ENCODE results near the gene EGR2.

DNA sequence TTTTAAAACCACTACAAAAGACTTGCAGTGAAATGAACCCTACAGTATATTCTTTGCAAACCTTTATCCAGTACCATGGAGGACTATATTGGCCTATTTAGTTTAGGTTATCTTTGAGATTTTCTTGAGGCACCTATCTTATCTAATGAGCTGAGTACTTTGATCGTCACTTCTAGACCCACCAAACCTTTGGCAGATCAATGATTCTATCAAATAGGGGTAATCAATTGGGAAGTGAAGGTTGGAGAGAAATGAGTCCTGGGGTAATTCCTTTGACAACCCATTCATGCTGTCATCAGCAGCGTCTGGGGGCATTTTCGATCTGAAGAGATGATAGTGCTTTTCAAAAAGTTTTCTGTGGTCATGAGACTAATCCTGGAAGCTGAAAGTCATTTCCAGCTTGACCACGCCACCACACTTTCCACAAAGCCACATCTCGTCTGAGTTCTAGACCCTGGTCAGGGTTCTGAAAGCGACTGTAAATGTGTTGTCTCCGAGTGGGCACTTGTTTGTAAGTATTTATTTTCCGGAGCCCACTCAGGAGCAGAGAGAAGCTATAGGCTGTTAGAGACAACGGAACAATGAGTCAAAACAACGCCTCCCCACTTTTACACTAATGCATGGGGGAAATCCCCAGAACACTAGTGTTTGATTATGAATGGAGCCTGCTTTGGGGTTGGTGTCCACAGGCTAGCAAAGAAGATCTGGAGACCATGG is 4.8 kb downstream of the EGR2 start:
- TF ChIP-seq, protein P1, sequence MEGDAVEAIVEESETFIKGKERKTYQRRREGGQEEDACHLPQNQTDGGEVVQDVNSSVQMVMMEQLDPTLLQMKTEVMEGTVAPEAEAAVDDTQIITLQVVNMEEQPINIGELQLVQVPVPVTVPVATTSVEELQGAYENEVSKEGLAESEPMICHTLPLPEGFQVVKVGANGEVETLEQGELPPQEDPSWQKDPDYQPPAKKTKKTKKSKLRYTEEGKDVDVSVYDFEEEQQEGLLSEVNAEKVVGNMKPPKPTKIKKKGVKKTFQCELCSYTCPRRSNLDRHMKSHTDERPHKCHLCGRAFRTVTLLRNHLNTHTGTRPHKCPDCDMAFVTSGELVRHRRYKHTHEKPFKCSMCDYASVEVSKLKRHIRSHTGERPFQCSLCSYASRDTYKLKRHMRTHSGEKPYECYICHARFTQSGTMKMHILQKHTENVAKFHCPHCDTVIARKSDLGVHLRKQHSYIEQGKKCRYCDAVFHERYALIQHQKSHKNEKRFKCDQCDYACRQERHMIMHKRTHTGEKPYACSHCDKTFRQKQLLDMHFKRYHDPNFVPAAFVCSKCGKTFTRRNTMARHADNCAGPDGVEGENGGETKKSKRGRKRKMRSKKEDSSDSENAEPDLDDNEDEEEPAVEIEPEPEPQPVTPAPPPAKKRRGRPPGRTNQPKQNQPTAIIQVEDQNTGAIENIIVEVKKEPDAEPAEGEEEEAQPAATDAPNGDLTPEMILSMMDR (IDR thresholded peaks at IDR 0.05; ENCODE audit: insufficient read depth, low read length, poor library complexity, severe bottlenecking) = no peak
- no peak for TF ChIP-seq EZH2phosphoT487 (conservative IDR thresholded peaks at IDR 0.05; ENCODE audit: low read length)
